Keratinocyte (primary cell): ENCODE results near the gene PKNOX2.

Experiments used
- CTCF ChIP-seq, 3 experiments: IDR thresholded peaks in 1 of 3; conservative IDR thresholded peaks in 1 of 3; optimal IDR thresholded peaks in 1 of 3; 2 replicates in 2 of 3; 3 replicates in 1 of 3; pipeline versions ENCODE3 to v1.5.1; 2011; ENCODE audit warnings: low read length in 3 of 3, mild to moderate bottlenecking in 3 of 3, moderate library complexity in 2 of 3, control low read depth in 1 of 3, inconsistent platforms in 1 of 3; ENCODE audit not compliant: insufficient read depth in 2 of 3; ENCODE audit errors: extremely low read depth in 1 of 3
- EZH2 ChIP-seq: IDR thresholded peaks from one replicate; pipeline ENCODE4 v1.6.1; 2012; ENCODE audit warnings: inconsistent platforms, mild to moderate bottlenecking, low read length, moderate library complexity

GRCh38 chr11:125228993-125229392 is 64.4 kb downstream of the PKNOX2 start:
- TF ChIP-seq EZH2 (no peak), CTCF (optimal IDR thresholded peaks at IDR 0.05 in 1 of 3, IDR thresholded peaks at IDR 0.05 in 1 of 3, conservative IDR thresholded peaks at IDR 0.05 in 1 of 3; ENCODE audit: extremely low read depth in 1 of 3, insufficient read depth in 2 of 3, low read length in 3 of 3) (no peak)
